HepG2 (cell line): ENCODE results near the gene SMPD3. TPM values are rescaled to one million over a fixed set of nuclear protein-coding genes. Genes with fewer than 3 reads are reported as not detected.

ENCODE experiments used
- CENPT ChIP-seq: sonication (generic); formaldehyde crosslinking; IDR thresholded peaks from 2 replicates; pipeline ENCODE4 v1.8.0; 2022; ENCODE audit warnings: low read depth, mild to moderate bottlenecking, moderate library complexity, missing genetic modification reagents
- CHCHD3 ChIP-seq: sonication (generic); formaldehyde crosslinking; IDR thresholded peaks from 2 replicates; pipeline ENCODE4 v1.8.0; 2022; ENCODE audit warnings: mild to moderate bottlenecking, missing genetic modification reagents, moderate library complexity
- FOSL1 ChIP-seq: sonication (generic); formaldehyde crosslinking; IDR thresholded peaks from 2 replicates; pipeline ENCODE4 v1.9.0; 2021; ENCODE audit warnings: missing genetic modification reagents, borderline replicate concordance
- HNF1B ChIP-seq: sonication (generic); formaldehyde crosslinking; IDR thresholded peaks from 2 replicates; pipeline ENCODE4 v1.5.1; 2020; ENCODE audit warnings: mild to moderate bottlenecking, moderate library complexity, missing genetic modification reagents
- HNRNPH1 ChIP-seq: fragments of 200-400 bp; formaldehyde crosslinking; optimal IDR thresholded peaks from 2 replicates; pipeline ENCODE3; 2017; ENCODE audit warnings: mild to moderate bottlenecking, low read depth, low read length
- HNRNPK ChIP-seq: fragments of 200-400 bp; formaldehyde crosslinking; IDR thresholded peaks from 2 replicates; pipeline ENCODE4 v1.6.1; 2018; ENCODE audit warnings: low read length, low read depth, moderate library complexity, mild to moderate bottlenecking; ENCODE audit not compliant: poor library complexity, severe bottlenecking
- ISX ChIP-seq: sonication (generic); formaldehyde crosslinking; conservative IDR thresholded peaks from 2 replicates; pipeline ENCODE4 v1.5.0; 2020; ENCODE audit warnings: missing genetic modification reagents
- JUN ChIP-seq: sonication (generic); formaldehyde crosslinking; IDR thresholded peaks from 2 replicates; pipeline ENCODE4 v1.4.0; 2020; ENCODE audit warnings: mild to moderate bottlenecking, missing genetic modification reagents
- KAT7 ChIP-seq: IDR thresholded peaks from 2 replicates; pipeline ENCODE4 v1.6.1; 2018; ENCODE audit warnings: borderline replicate concordance, missing compliant biosample characterization
- LBX2 ChIP-seq: sonication (generic); formaldehyde crosslinking; IDR thresholded peaks from 2 replicates; pipeline ENCODE4 v1.5.0; 2020; ENCODE audit warnings: missing genetic modification reagents, mild to moderate bottlenecking, borderline replicate concordance
- LRRFIP1 ChIP-seq: sonication (generic); formaldehyde crosslinking; conservative IDR thresholded peaks from 2 replicates; pipeline ENCODE4 v1.4.0; 2020; ENCODE audit warnings: missing genetic modification reagents
- MAFF ChIP-seq: IDR thresholded peaks from 2 replicates; pipeline ENCODE4 v1.6.1; 2011; ENCODE audit warnings: low read depth, low read length, improper control_type of control experiment
- MED8 ChIP-seq: sonication (generic); formaldehyde crosslinking; IDR thresholded peaks from 2 replicates; pipeline ENCODE4 v1.8.1; 2023; ENCODE audit warnings: mild to moderate bottlenecking, missing genetic modification reagents; ENCODE audit not compliant: insufficient replicate concordance
- PPARG ChIP-seq: conservative IDR thresholded peaks from 2 replicates; pipeline ENCODE4 v1.6.1; 2016; ENCODE audit warnings: missing biosample characterization, missing genetic modification reagents
- SP2 ChIP-seq: sonication (generic); formaldehyde crosslinking; IDR thresholded peaks from 2 replicates; pipeline ENCODE4 v1.5.1; 2020; ENCODE audit warnings: mild to moderate bottlenecking, missing genetic modification reagents
- SYNCRIP ChIP-seq: fragments of 200-400 bp; formaldehyde crosslinking; IDR thresholded peaks from 2 replicates; pipeline ENCODE4 v1.6.1; 2018; ENCODE audit warnings: mild to moderate bottlenecking, low read depth, low read length; ENCODE audit not compliant: insufficient read depth
- ZKSCAN5 ChIP-seq: sonication (generic); formaldehyde crosslinking; IDR thresholded peaks from 2 replicates; pipeline ENCODE4 v1.5.1; 2020; ENCODE audit warnings: mild to moderate bottlenecking, missing genetic modification reagents
- ZNF30 ChIP-seq: sonication (generic); formaldehyde crosslinking; IDR thresholded peaks from 2 replicates; pipeline ENCODE4 v1.5.0; 2020; ENCODE audit warnings: mild to moderate bottlenecking, missing genetic modification reagents
- ZNF326 ChIP-seq: sonication (generic); formaldehyde crosslinking; IDR thresholded peaks from 2 replicates; pipeline ENCODE4 v1.4.0; 2020; ENCODE audit warnings: missing genetic modification reagents, borderline replicate concordance
- ZNF414 ChIP-seq: sonication (generic); formaldehyde crosslinking; IDR thresholded peaks from 2 replicates; pipeline ENCODE4 v1.5.0; 2020; ENCODE audit warnings: missing genetic modification reagents
- ZNF558 ChIP-seq: sonication (generic); formaldehyde crosslinking; IDR thresholded peaks from 2 replicates; pipeline ENCODE4 v1.9.0; 2022; ENCODE audit warnings: mild to moderate bottlenecking, missing genetic modification reagents, borderline replicate concordance
- ZNF704 ChIP-seq: sonication (generic); formaldehyde crosslinking; IDR thresholded peaks from 2 replicates; pipeline ENCODE4 v1.8.1; 2023; ENCODE audit warnings: mild to moderate bottlenecking, inconsistent platforms, moderate library complexity, missing genetic modification reagents, borderline replicate concordance
- ZSCAN12 ChIP-seq: sonication (generic); formaldehyde crosslinking; IDR thresholded peaks from 2 replicates; pipeline ENCODE4 v1.9.0; 2021; ENCODE audit warnings: mild to moderate bottlenecking, missing genetic modification reagents
- polyA plus RNA-seq, 8 experiments: library from polyadenylated mRNA; depleted of rRNA in 3 of 8; stranded (reverse) in 7 of 8; unstranded in 1 of 8; fragments of >200 nt; fragmentation: Illumina TruSeq in 4 of 8; extraction: Trizol in 4 of 8; gene quantifications; 2 replicates each; pipeline versions ENCODE4 v1.2.1 to v1.2.3, GENCODE V29; 2011 to 2016; ENCODE audit warnings: low read depth in 4 of 8, missing spikeins in 1 of 8, mixed read lengths in 1 of 8; ENCODE audit not compliant: insufficient read depth in 1 of 8
- total RNA-seq, 5 experiments: library from RNA; depleted of rRNA; stranded (reverse); fragments of >200 nt; fragmentation: Illumina TruSeq; extraction: Trizol; gene quantifications; 2 replicates each; pipeline ENCODE4 v1.2.3, GENCODE V29; 2016; ENCODE audit warnings: low read depth in 1 of 5

The SMPD3 gene
- total and polyA plus RNA-seq, 2 of the 13 experiments (the other 11 are each of a cell fraction or from before 2014, with no cell fraction given) = 0.07 to 0.32 TPM

- peak; percentile 82 for TF ChIP-seq HNF1B (CRISPR knock-in tag)
- peak; percentile 100 for TF ChIP-seq ZNF704 (CRISPR knock-in tag)
- TF ChIP-seq CHCHD3 (CRISPR knock-in tag) = peak; percentile 99
- TF ChIP-seq KAT7 (CRISPR knock-in tag) = peak; percentile 86
- 0 out of 2 replicates have a peak, but pooled peaks have one; percentile 29 for TF ChIP-seq LRRFIP1 (CRISPR knock-in tag)
- TF ChIP-seq ZNF558 = peak; percentile 100
- peak; percentile 81 for TF ChIP-seq ZKSCAN5 (CRISPR knock-in tag)
- TF ChIP-seq ZNF30 (CRISPR knock-in tag) = peak; percentile 99
- peak; percentile 90 for TF ChIP-seq HNRNPK
- TF ChIP-seq FOSL1 (CRISPR knock-in tag) = peak; percentile 79
- TF ChIP-seq PPARG = peak; percentile 72; the same call in 1 of the 2 replicates
- no peak for TF ChIP-seq MAFF
- peak; percentile 99 for TF ChIP-seq ZNF414 (CRISPR knock-in tag)
- peak; percentile 99 for TF ChIP-seq ZSCAN12 (CRISPR knock-in tag)
- TF ChIP-seq ISX (CRISPR knock-in tag) = peak; percentile 99
- TF ChIP-seq SP2 = peak; percentile 66; the same call in 1 of the 2 replicates
- TF ChIP-seq MED8 (CRISPR knock-in tag) = peak; percentile 98
- TF ChIP-seq SYNCRIP = no peak
- peak; percentile 99 for TF ChIP-seq CENPT
- TF ChIP-seq JUN (CRISPR knock-in tag) = peak; percentile 93
- no peak for TF ChIP-seq ZNF326
- TF ChIP-seq LBX2 = peak; percentile 98; the same call in 1 of the 2 replicates
- no peak for TF ChIP-seq HNRNPH1
Measured at GRCh38 chr16:68310774-68311511, 137.4 kb downstream of the SMPD3 start, which contains the start of the genes PRMT7 and SLC7A6OS (continued).
